Testis (tissue), 3 donors: ENCODE data around the gene MRPL55. TPM values are rescaled to one million over a fixed set of nuclear protein-coding genes. Genes with fewer than 3 reads are reported as not detected.

ENCODE experiments used
- DNase-seq: peaks from one replicate; pipeline ENCODE4 v3.0.0-alpha.2; 2019
- H3K27ac ChIP-seq, 2 donors: fragments of 200-600 bp; sonication (generic); one replicate each; pipeline ENCODE4 v1.5.1; 2019
- H3K27me3 ChIP-seq: fragments of 200-600 bp; sonication (generic); one replicate; pipeline ENCODE4 v1.5.1; 2019
- H3K36me3 ChIP-seq: fragments of 200-600 bp; sonication (generic); one replicate; pipeline ENCODE4 v1.5.1; 2017; ENCODE audit warnings: low read depth; ENCODE audit errors: missing control alignments
- H3K4me1 ChIP-seq: fragments of 200-600 bp; sonication (generic); one replicate; pipeline ENCODE4 v1.5.1; 2019
- H3K4me3 ChIP-seq, 2 donors: fragments of 200-600 bp; sonication (generic); one replicate each; pipeline ENCODE4 v1.5.1; 2017 to 2019
- H3K9me3 ChIP-seq: fragments of 200-600 bp; sonication (generic); one replicate; pipeline ENCODE4 v1.5.1; 2017
- CTCF ChIP-seq, 3 experiments: fragments of 450-650 bp in 2 of 3; fragments of 200-600 bp in 1 of 3; sonication (generic) in 1 of 3; IDR thresholded peaks; one replicate each; pipeline ENCODE4 v1.5.1; 2016 to 2019; ENCODE audit warnings: antibody characterized with exemption in 3 of 3, mild to moderate bottlenecking in 2 of 3, moderate library complexity in 1 of 3
- POLR2A ChIP-seq: fragments of 450-650 bp; IDR thresholded peaks from one replicate; pipeline ENCODE4 v1.6.1; 2017; ENCODE audit warnings: antibody characterized with exemption, mild to moderate bottlenecking, moderate library complexity
- WGBS, 2 donors: methylation state at CpG; one replicate each; pipeline ENCODE4 v1.1.5; 2018; 5-methylcytosine and 5-hydroxymethylcytosine counted together
- intact Hi-C: fragments of 100-400 bp; cut with DNase I; formaldehyde crosslinking; loops from one replicate; pipeline ENCODE4 v1.15.1; 2023; ENCODE audit warnings: low total_unique reads
- polyA plus RNA-seq: library from polyadenylated mRNA; stranded (reverse); fragments of 350-450 nt; fragmentation: Illumina TruSeq; extraction: RNeasy Lipid Tissue Mini Kit (QIAGEN cat#74804); gene quantifications from one replicate; pipeline ENCODE4 v1.2.3, GENCODE V29; 2014; ENCODE audit warnings: low read depth, low replicate concordance; ENCODE audit not compliant: insufficient read depth
- total RNA-seq, 2 donors: library from RNA; depleted of rRNA; stranded (reverse); fragments of >200 nt; gene quantifications; one replicate each; pipeline ENCODE4 v1.2.3, GENCODE V29; 2016

MRPL55 gene
- total and polyA plus RNA-seq, 3 donors from 2014 or later = 63.1 to 121 (median 102) TPM

GRCh38 chr1:228123505-228123904 lies 14.4 kb upstream of the MRPL55 start:
- Histone ChIP-seq H3K36me3 (no peaks in the 10 kb centered on the region), H3K27me3 (no peaks in the 10 kb centered on the region), H3K4me1 (no peaks in the 10 kb centered on the region), H3K27ac (no peak overlapping the region), H3K9me3 (no peaks in the 10 kb centered on the region), H3K4me3 (no peak overlapping the region)
- TF ChIP-seq POLR2A (no peak), CTCF (IDR thresholded peaks at IDR 0.05) (no peak)
- WGBS, 2 donors = 81 to 87% methylated on average over 2 of the region's 2 CpGs
- DNase-seq = no peak
- intact Hi-C loops = no loop called here

- DNase-seq = no peak
- TF ChIP-seq CTCF (IDR thresholded peaks at IDR 0.05) (no peak), POLR2A (no peak)
- no peaks in the 10 kb centered on the region for H3K36me3 ChIP-seq
- H3K27me3 ChIP-seq = no peaks in the 10 kb centered on the region
- H3K4me3 ChIP-seq = no peak overlapping the region
- no peaks in the 10 kb centered on the region for H3K4me1 ChIP-seq
- H3K27ac ChIP-seq = no peak overlapping the region
- intact Hi-C loops = no loop called here
- 47 to 70% methylated on average over 1 of the region's 1 CpG for WGBS, 2 donors
- H3K9me3 ChIP-seq = no peaks in the 10 kb centered on the region
Measured at GRCh38 chr1:228122921-228123441, 13.9 kb upstream of the MRPL55 start.

- no peak for TF ChIP-seq POLR2A
- no peak for TF ChIP-seq CTCF (IDR thresholded peaks at IDR 0.05)
- intact Hi-C loops = no loop called here
Measured at GRCh38 chr1:228120857-228121489, 11.9 kb upstream of the MRPL55 start.

GRCh38 chr1:228120351-228120750 lies 11.3 kb upstream of the MRPL55 start:
- no peaks in the 10 kb centered on the region for H3K27me3 ChIP-seq
- no peak overlapping the region for H3K27ac ChIP-seq
- no peaks in the 10 kb centered on the region for H3K36me3 ChIP-seq
- H3K4me3 ChIP-seq = no peak overlapping the region
- DNase-seq = no peak
- no peaks in the 10 kb centered on the region for H3K4me1 ChIP-seq
- H3K9me3 ChIP-seq = no peaks in the 10 kb centered on the region
- intact Hi-C loops = no loop called here
- TF ChIP-seq CTCF (IDR thresholded peaks at IDR 0.05) = no peak
- TF ChIP-seq POLR2A = no peak
- 53 to 71% methylated on average over 1 of the region's 1 CpG for WGBS, 2 donors

More at GRCh38 chr1:228120857-228121489, 11.9 kb upstream of the MRPL55 start:
- H3K4me1 ChIP-seq = no peaks in the 10 kb centered on the region
- no peaks in the 10 kb centered on the region for H3K9me3 ChIP-seq
- H3K4me3 ChIP-seq = no peak overlapping the region
- no peak overlapping the region for H3K27ac ChIP-seq
- H3K36me3 ChIP-seq = no peaks in the 10 kb centered on the region
- DNase-seq = no peak
- no peaks in the 10 kb centered on the region for H3K27me3 ChIP-seq
- WGBS, 2 donors = 77 to 79% methylated on average over 5 of the region's 5 CpGs

GRCh38 chr1:228118040-228118439 lies 8.9 kb upstream of the MRPL55 start:
- Histone ChIP-seq H3K4me1 (no peaks in the 10 kb centered on the region), H3K27me3 (no peaks in the 10 kb centered on the region), H3K4me3 (no peak overlapping the region), H3K9me3 (no peaks in the 10 kb centered on the region), H3K27ac (no peak overlapping the region), H3K36me3 (no peaks in the 10 kb centered on the region)
- WGBS, 2 donors = 88 to 91% methylated on average over 2 of the region's 2 CpGs
- intact Hi-C loops = no loop called here
- TF ChIP-seq POLR2A (no peak), CTCF (IDR thresholded peaks at IDR 0.05) (no peak)
- DNase-seq = no peak
